Fibroblast of lung (primary cell): ENCODE measurements around the gene DPYSL3. TPM values are rescaled to one million over a fixed set of nuclear protein-coding genes. Genes with fewer than 3 reads are reported as not detected.

Experiments used
- DNase-seq, 2 donors: peaks; one replicate each; pipeline versions ENCODE4 v3.0.0 to v3.0.0-alpha.2; 2010; ENCODE audit warnings: low read depth in 2 of 2
- H2AFZ ChIP-seq: 2 replicates; pipeline ENCODE4 v1.5.1; 2012; ENCODE audit warnings: low read length, control low read depth, inconsistent platforms
- H3K27ac ChIP-seq: 2 replicates; pipeline ENCODE4 v1.5.1; 2011; ENCODE audit warnings: low read length, control low read depth; ENCODE audit not compliant: insufficient read depth
- H3K27me3 ChIP-seq: 2 replicates; pipeline ENCODE4 v1.5.1; 2011; ENCODE audit warnings: mild to moderate bottlenecking, low read length; ENCODE audit not compliant: control insufficient read depth, insufficient read depth
- H3K36me3 ChIP-seq: 2 replicates; pipeline ENCODE4 v1.5.1; 2011; ENCODE audit warnings: low read length; ENCODE audit not compliant: control insufficient read depth, insufficient read depth
- H3K4me1 ChIP-seq: 2 replicates; pipeline ENCODE4 v1.5.1; 2011; ENCODE audit warnings: low read length; ENCODE audit not compliant: control insufficient read depth, insufficient read depth; ENCODE audit errors: extremely low read depth
- H3K4me2 ChIP-seq: 2 replicates; pipeline ENCODE4 v1.5.1; 2011; ENCODE audit warnings: low read length, control low read depth; ENCODE audit not compliant: insufficient read depth; ENCODE audit errors: extremely low read depth
- H3K4me3 ChIP-seq, 4 experiments: fragments of 200-600 bp in 1 of 4; sonication (generic) in 1 of 4; replicated peaks in 1 of 4; 2 replicates each; pipeline ENCODE4 v1.5.1; 2011 to 2016; ENCODE audit warnings: low read length in 4 of 4, low read depth in 3 of 4, mild to moderate bottlenecking in 3 of 4, control low read depth in 2 of 4, inconsistent platforms in 1 of 4, mixed read lengths in 1 of 4; ENCODE audit not compliant: insufficient read depth in 1 of 4; ENCODE audit errors: control extremely low read depth in 1 of 4
- H3K79me2 ChIP-seq: 2 replicates; pipeline ENCODE4 v1.5.1; 2012; ENCODE audit warnings: mild to moderate bottlenecking, low read length, inconsistent platforms; ENCODE audit not compliant: control insufficient read depth, insufficient read depth
- H3K9ac ChIP-seq: 2 replicates; pipeline ENCODE4 v1.5.1; 2011; ENCODE audit warnings: mild to moderate bottlenecking, low read length, control low read depth; ENCODE audit not compliant: insufficient read depth
- H3K9me3 ChIP-seq: 2 replicates; pipeline ENCODE4 v1.5.1; 2012; ENCODE audit warnings: low read depth, low read length; ENCODE audit not compliant: control insufficient read depth, insufficient read depth
- H4K20me1 ChIP-seq: 2 replicates; pipeline ENCODE4 v1.5.1; 2011; ENCODE audit warnings: low read length; ENCODE audit not compliant: control insufficient read depth, insufficient read depth; ENCODE audit errors: extremely low read depth
- CTCF ChIP-seq, 2 donors: IDR thresholded peaks in 1 of 2; conservative IDR thresholded peaks in 1 of 2; 1 replicate in 1 of 2; 2 replicates in 1 of 2; pipeline ENCODE4 v1.5.1; 2011 to 2012; ENCODE audit warnings: low read length in 2 of 2, control low read depth in 1 of 2, inconsistent platforms in 1 of 2, low read depth in 1 of 2, mild to moderate bottlenecking in 1 of 2
- EZH2 ChIP-seq: IDR thresholded peaks from 2 replicates; pipeline ENCODE4 v1.5.1; 2012; ENCODE audit warnings: low read length, control low read depth, mild to moderate bottlenecking; ENCODE audit errors: missing control alignments
- polyA plus RNA-seq, 2 donors: library from polyadenylated mRNA; depleted of rRNA in 1 of 2; stranded (reverse) in 1 of 2; unstranded in 1 of 2; fragments of >200 nt; gene quantifications; 2 replicates each; pipeline ENCODE4 v1.2.1, GENCODE V29; 2011 to 2012; ENCODE audit warnings: missing spikeins in 1 of 2
- total RNA-seq: library from RNA; depleted of rRNA; stranded (reverse); fragments of >200 nt; gene quantifications from 2 replicates; pipeline ENCODE4 v1.2.1, GENCODE V29; 2014

DPYSL3 gene
- total and polyA plus RNA-seq, 2 donors (not counting 1 experiment from before 2014, with no cell fraction given), result 52.4 to 206 TPM

- Histone ChIP-seq H3K79me2 (no peaks in the 10 kb centered on the region), H3K27ac (peak overlapping the region; percentile 99), H3K36me3 (peaks cover 10% of the 10 kb centered on the region), H3K4me3 (no peak overlapping the region), H3K4me1 (peaks cover 24% of the 10 kb centered on the region), H3K4me2 (peak overlapping the region; percentile 39), H3K9me3 (no peaks in the 10 kb centered on the region), H4K20me1 (no peaks in the 10 kb centered on the region), H3K27me3 (no peaks in the 10 kb centered on the region), H3K9ac (no peak overlapping the region), H2AFZ (no peak overlapping the region)
- no peak for TF ChIP-seq EZH2
- TF ChIP-seq CTCF (conservative IDR thresholded peaks at IDR 0.05 in 1 of 2, IDR thresholded peaks at IDR 0.05 in 1 of 2; ENCODE audit: low read depth in 1 of 2, low read length in 2 of 2), result no peak
- DNase-seq, result no peak
These were observed 105.2 kb downstream of the DPYSL3 start for GRCh38 chr5:147404706-147405105.

GRCh38 chr5:147403651-147404640 is 105.9 kb downstream of the DPYSL3 start:
- H3K36me3 ChIP-seq, result peaks cover 10% of the 10 kb centered on the region
- no peak for TF ChIP-seq CTCF (conservative IDR thresholded peaks at IDR 0.05 in 1 of 2, IDR thresholded peaks at IDR 0.05 in 1 of 2; ENCODE audit: low read depth in 1 of 2, low read length in 2 of 2)
- peak overlapping the region; percentile 0 to 16 (median 6) for H3K4me3 ChIP-seq
- peaks cover 24% of the 10 kb centered on the region for H3K4me1 ChIP-seq
- H2AFZ ChIP-seq, result peak overlapping the region; percentile 36
- H3K9me3 ChIP-seq, result no peaks in the 10 kb centered on the region
- peak overlapping the region; percentile 99 for H3K27ac ChIP-seq
- peak overlapping the region; percentile 65 for H3K9ac ChIP-seq
- peak; percentile 99 to 100 for DNase-seq
- H4K20me1 ChIP-seq, result no peaks in the 10 kb centered on the region
- no peaks in the 10 kb centered on the region for H3K27me3 ChIP-seq
- H3K4me2 ChIP-seq, result peak overlapping the region; percentile 86
- no peaks in the 10 kb centered on the region for H3K79me2 ChIP-seq

- H2AFZ ChIP-seq, result no peak overlapping the region
- H3K36me3 ChIP-seq, result peaks cover 8% of the 10 kb centered on the region
- TF ChIP-seq EZH2 (no peak), CTCF (conservative IDR thresholded peaks at IDR 0.05 in 1 of 2, IDR thresholded peaks at IDR 0.05 in 1 of 2; ENCODE audit: low read depth in 1 of 2, low read length in 2 of 2) (no peak)
- H3K79me2 ChIP-seq, result no peaks in the 10 kb centered on the region
- H3K4me1 ChIP-seq, result peaks cover 22% of the 10 kb centered on the region
- H3K27me3 ChIP-seq, result no peaks in the 10 kb centered on the region
- no peaks in the 10 kb centered on the region for H3K9me3 ChIP-seq
- no peak overlapping the region for H3K27ac ChIP-seq
- H4K20me1 ChIP-seq, result no peaks in the 10 kb centered on the region
- H3K9ac ChIP-seq, result no peak overlapping the region
- no peak overlapping the region for H3K4me3 ChIP-seq
- peak in 1 of 2 donors; percentile 42 for DNase-seq
- no peak overlapping the region for H3K4me2 ChIP-seq
These were observed 109.0 kb downstream of the DPYSL3 start for GRCh38 chr5:147400881-147401280.
